OCI-M1 (cell line): ENCODE data around the gene SCAMP4.

ENCODE experiments used
- DNase-seq: peaks from one replicate; lab custom pipeline; 2025; lab: John Stamatoyannopoulos, UW

Gene SCAMP4

GRCh38 chr19:1938071-1938470 is 32.9 kb downstream of the SCAMP4 start:
- DNase-seq = no peak

- peak; percentile 29 for DNase-seq
Measured at GRCh38 chr19:1941146-1942077, 36.2 kb downstream of the SCAMP4 start, which contains the start of gene CSNK1G2. CSNK1G2 (plus strand) TSS chr19:1941172; CDS start chr19:1969773, 28,601 bp downstream.

- DNase-seq = peak; percentile 73
Measured at GRCh38 chr19:1942078-1942933, 37.1 kb downstream of the SCAMP4 start.

GRCh38 chr19:1942934-1943555 is 37.8 kb downstream of the SCAMP4 start:
- no peak for DNase-seq

- no peak for DNase-seq
Measured at GRCh38 chr19:1943661-1944087, 38.5 kb downstream of the SCAMP4 start.

GRCh38 chr19:1944088-1944915 is 39.1 kb downstream of the SCAMP4 start:
- no peak for DNase-seq

GRCh38 chr19:1944916-1945561 is 39.8 kb downstream of the SCAMP4 start:
- no peak for DNase-seq

GRCh38 chr19:1945899-1946298 is 40.7 kb downstream of the SCAMP4 start:
- peak; percentile 12 for DNase-seq

GRCh38 chr19:1947651-1948209 is 42.5 kb downstream of the SCAMP4 start:
- no peak for DNase-seq

- no peak for DNase-seq
Measured at GRCh38 chr19:1949304-1950101, 44.3 kb downstream of the SCAMP4 start.

GRCh38 chr19:1950640-1951039 is 45.4 kb downstream of the SCAMP4 start:
- DNase-seq = no peak

- DNase-seq = no peak
Measured at GRCh38 chr19:1952635-1953034, 47.4 kb downstream of the SCAMP4 start.

GRCh38 chr19:1953037-1953436 is 47.8 kb downstream of the SCAMP4 start:
- DNase-seq = no peak

GRCh38 chr19:1953441-1954094 is 48.4 kb downstream of the SCAMP4 start:
- DNase-seq = no peak

- DNase-seq = no peak
Measured at GRCh38 chr19:1954532-1954933, 49.3 kb downstream of the SCAMP4 start.

GRCh38 chr19:1955171-1956121 is 50.2 kb downstream of the SCAMP4 start:
- DNase-seq = no peak

GRCh38 chr19:1956122-1956494 is 50.9 kb downstream of the SCAMP4 start:
- no peak for DNase-seq
